ENCODE results near the gene HMMR. TPM values are rescaled to one million over a fixed set of nuclear protein-coding genes. Genes with fewer than 3 reads are reported as not detected.
A peak's percentile ranks its signal among the peaks of the same experiment; 100 is the strongest.

Gene HMMR
- total RNA-seq, 4 donors from 2014 or later = 0.16 to 1.4 (median 0.54) TPM; not detected in 1

DNA sequence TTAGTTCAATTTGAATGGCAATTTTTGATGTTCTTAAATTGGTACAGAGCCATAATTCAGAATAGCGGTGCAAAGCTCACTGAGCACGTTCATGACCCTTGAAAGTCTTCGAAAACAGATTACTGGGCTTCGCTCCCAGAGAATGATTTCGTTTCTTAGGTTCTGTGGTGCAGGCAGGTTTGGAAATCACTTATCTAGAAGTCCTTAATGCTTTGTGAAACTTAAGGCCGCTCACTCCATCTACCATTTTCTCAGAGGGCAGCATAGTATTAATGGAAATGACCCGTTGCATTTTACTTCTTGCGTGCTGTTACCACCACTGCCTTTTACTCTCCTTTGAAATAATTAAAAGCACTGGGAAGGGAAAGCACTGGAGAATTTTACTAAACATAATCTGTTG lies 42.1 kb downstream of the HMMR start:
- WGBS, 2 donors (ENCODE audit: low coverage in 1 of 2) = 21 to 60% methylated on average over 8 of the region's 8 CpGs
- H3K9me3 ChIP-seq = no peaks in the 10 kb centered on the region
- peaks cover 0 to 37% (median 5%) of the 10 kb centered on the region in 3 donors for H3K4me1 ChIP-seq
- ATAC-seq = no peak
- no peaks in the 10 kb centered on the region for H3K36me3 ChIP-seq
- peak overlapping the region; percentile 86 to 98 (median 97) for H3K27ac ChIP-seq
- peak overlapping the region; percentile 49 to 79 for H3K4me3 ChIP-seq
- TF ChIP-seq POLR2AphosphoS5 (IDR thresholded peaks at IDR 0.05) (no peak), POLR2A (IDR thresholded peaks at IDR 0.05) (no peak), EP300 (IDR thresholded peaks at IDR 0.05) (no peak), CTCF (IDR thresholded peaks at IDR 0.05) (no peak)
- no peaks in the 10 kb centered on the region for H3K27me3 ChIP-seq

- WGBS, 2 donors (ENCODE audit: low coverage in 1 of 2) = 0 to 2% methylated on average over 14 to 17 of the region's 17 CpGs
- H3K27ac ChIP-seq = peak overlapping the region; percentile 86 to 98 (median 97)
- H3K4me3 ChIP-seq = peak overlapping the region; percentile 49 to 79
- H3K27me3 ChIP-seq = no peaks in the 10 kb centered on the region
- no peaks in the 10 kb centered on the region for H3K9me3 ChIP-seq
- no peaks in the 10 kb centered on the region for H3K36me3 ChIP-seq
- H3K4me1 ChIP-seq = peaks cover 0 to 45% (median 13%) of the 10 kb centered on the region in 3 donors
- peak; percentile 70 for TF ChIP-seq POLR2AphosphoS5 (IDR thresholded peaks at IDR 0.05)
- TF ChIP-seq EP300 (IDR thresholded peaks at IDR 0.05) = no peak
- peak in 3 of 4 experiments; percentile 14 to 56 (median 31) for TF ChIP-seq CTCF (IDR thresholded peaks at IDR 0.05)
- ATAC-seq = no peak
Measured at GRCh38 chr5:163503106-163504078, 43.0 kb downstream of the HMMR start.

DNA sequence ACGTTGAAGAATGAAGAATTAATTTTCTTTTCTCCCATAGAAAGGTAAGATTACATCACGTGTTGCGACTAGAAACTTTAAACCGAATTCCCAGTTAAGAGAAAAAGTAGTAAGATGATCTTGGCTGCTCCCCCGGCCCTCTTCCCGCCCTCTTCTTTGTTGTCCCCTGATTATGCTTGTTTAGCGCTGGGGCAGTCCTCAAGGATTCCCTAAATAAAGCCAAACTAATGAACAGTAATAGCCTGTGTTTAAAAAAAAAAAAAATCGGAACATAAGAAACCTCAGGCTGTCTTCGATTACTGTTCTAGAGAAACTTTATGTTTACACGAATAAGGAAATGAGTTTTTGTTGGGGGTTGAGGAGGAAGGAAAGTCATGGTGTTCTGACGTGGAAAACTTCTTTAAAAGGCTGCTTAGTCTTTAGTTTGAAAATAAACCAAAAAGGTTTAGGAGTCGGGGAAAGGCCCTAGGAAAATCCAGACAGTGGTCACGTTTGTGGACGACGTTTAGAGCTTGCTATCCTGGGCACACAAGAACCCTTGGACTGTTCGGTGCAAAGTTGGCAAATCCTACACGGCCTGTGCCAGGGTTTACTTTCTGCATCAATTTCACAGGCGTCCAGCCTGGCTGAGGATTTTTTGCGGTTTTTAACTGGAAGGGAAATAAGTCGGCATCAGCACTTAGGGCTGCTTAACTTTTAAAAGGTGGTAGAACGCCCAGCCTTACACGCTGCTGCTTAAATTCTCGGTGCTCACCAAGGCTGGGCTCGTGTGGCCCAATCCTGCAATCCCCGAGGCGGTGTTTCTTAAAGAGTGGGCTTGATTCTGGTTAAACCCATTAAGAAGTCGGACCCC lies 43.9 kb downstream of the HMMR start:
- H3K27ac ChIP-seq = peak overlapping the region; percentile 86 to 98 (median 97)
- no peaks in the 10 kb centered on the region for H3K36me3 ChIP-seq
- H3K9me3 ChIP-seq = no peaks in the 10 kb centered on the region
- WGBS, 2 donors (ENCODE audit: low coverage in 1 of 2) = 1 to 2% methylated on average over 20 to 21 of the region's 27 CpGs
- ATAC-seq = no peak
- no peaks in the 10 kb centered on the region for H3K27me3 ChIP-seq
- TF ChIP-seq POLR2A (IDR thresholded peaks at IDR 0.05) (no peak), POLR2AphosphoS5 (IDR thresholded peaks at IDR 0.05) (no peak), EP300 (IDR thresholded peaks at IDR 0.05) (no peak), CTCF (IDR thresholded peaks at IDR 0.05) (no peak)
- peaks cover 0 to 55% (median 17%) of the 10 kb centered on the region in 3 donors for H3K4me1 ChIP-seq
- H3K4me3 ChIP-seq = peak overlapping the region; percentile 65 to 79

- WGBS, 2 donors (ENCODE audit: low coverage in 1 of 2) = 0 to 3% methylated on average over 4 to 6 of the region's 7 CpGs
- H3K27me3 ChIP-seq = no peaks in the 10 kb centered on the region
- H3K4me3 ChIP-seq = peak overlapping the region; percentile 65 to 79
- peaks cover 0 to 62% (median 17%) of the 10 kb centered on the region in 3 donors for H3K4me1 ChIP-seq
- TF ChIP-seq EP300 (IDR thresholded peaks at IDR 0.05) (no peak), CTCF (IDR thresholded peaks at IDR 0.05) (no peak), POLR2A (IDR thresholded peaks at IDR 0.05) (no peak), POLR2AphosphoS5 (IDR thresholded peaks at IDR 0.05) (no peak)
- H3K27ac ChIP-seq = peak overlapping the region; percentile 86 to 98 (median 97)
- ATAC-seq = no peak
- H3K36me3 ChIP-seq = no peaks in the 10 kb centered on the region
- no peaks in the 10 kb centered on the region for H3K9me3 ChIP-seq
Measured at GRCh38 chr5:163505049-163505367, 44.6 kb downstream of the HMMR start.

All from gastroesophageal sphincter (tissue), 4 donors.